ENCODE data around the gene SELENOF.

DNA sequence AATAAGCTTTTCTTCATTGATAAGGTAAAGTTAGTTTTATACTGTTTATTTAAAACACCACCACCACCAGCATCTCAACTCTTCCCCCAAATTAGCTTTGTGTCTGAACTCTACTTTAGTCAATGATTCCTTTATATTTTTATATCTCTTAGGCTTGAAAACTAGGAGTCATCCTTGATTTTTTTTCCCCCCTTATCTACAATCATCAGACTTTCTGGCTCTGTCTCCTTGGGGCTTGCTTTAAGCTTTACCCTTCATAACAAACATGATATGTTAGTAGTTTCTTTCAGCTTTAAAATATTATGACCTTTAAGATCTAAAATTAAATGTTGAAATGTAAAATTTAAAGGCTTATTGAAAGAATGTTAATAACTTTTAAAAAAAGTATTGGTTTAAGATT lies 28.8 kb upstream of the SELENOF start:
- TF ChIP-seq, protein P1, sequence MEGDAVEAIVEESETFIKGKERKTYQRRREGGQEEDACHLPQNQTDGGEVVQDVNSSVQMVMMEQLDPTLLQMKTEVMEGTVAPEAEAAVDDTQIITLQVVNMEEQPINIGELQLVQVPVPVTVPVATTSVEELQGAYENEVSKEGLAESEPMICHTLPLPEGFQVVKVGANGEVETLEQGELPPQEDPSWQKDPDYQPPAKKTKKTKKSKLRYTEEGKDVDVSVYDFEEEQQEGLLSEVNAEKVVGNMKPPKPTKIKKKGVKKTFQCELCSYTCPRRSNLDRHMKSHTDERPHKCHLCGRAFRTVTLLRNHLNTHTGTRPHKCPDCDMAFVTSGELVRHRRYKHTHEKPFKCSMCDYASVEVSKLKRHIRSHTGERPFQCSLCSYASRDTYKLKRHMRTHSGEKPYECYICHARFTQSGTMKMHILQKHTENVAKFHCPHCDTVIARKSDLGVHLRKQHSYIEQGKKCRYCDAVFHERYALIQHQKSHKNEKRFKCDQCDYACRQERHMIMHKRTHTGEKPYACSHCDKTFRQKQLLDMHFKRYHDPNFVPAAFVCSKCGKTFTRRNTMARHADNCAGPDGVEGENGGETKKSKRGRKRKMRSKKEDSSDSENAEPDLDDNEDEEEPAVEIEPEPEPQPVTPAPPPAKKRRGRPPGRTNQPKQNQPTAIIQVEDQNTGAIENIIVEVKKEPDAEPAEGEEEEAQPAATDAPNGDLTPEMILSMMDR (IDR thresholded peaks at IDR 0.05): no peak
- no peak for TF ChIP-seq POLR2A (IDR thresholded peaks at IDR 0.05)
